GM23338 (cell line): ENCODE results near the gene GNG4. TPM values are rescaled to one million over a fixed set of nuclear protein-coding genes. Genes with fewer than 3 reads are reported as not detected.

Experiments used
- ATAC-seq: fragments of 200-7000 bp; cut with Tn5 transposase; 3 replicates; pipeline ENCODE4 v1.9.1; 2020
- DNase-seq: peaks from one replicate; pipeline ENCODE4 v3.0.0-alpha.2; 2015; ENCODE audit warnings: low spot score
- H2AFZ ChIP-seq: fragments of 200-600 bp; sonication (generic); 2 replicates; pipeline ENCODE4 v1.8.0; 2016; ENCODE audit warnings: antibody characterized with exemption, mild to moderate bottlenecking, moderate library complexity
- H3F3A ChIP-seq: fragments of 200-600 bp; sonication (generic); replicated peaks from 2 replicates; pipeline ENCODE4 v1.8.0; 2017; ENCODE audit warnings: antibody characterized with exemption, mixed run types, low read depth
- H3K27ac ChIP-seq: fragments of 200-600 bp; sonication (generic); 2 replicates; pipeline ENCODE4 v1.6.1; 2016; ENCODE audit warnings: low read depth
- H3K27me3 ChIP-seq: fragments of 200-600 bp; sonication (generic); 2 replicates; pipeline ENCODE4 v1.8.0; 2016; ENCODE audit warnings: mild to moderate bottlenecking, mixed run types, moderate library complexity; ENCODE audit not compliant: insufficient read depth
- H3K36me3 ChIP-seq: fragments of 200-600 bp; sonication (generic); 2 replicates; pipeline ENCODE4 v1.8.0; 2016; ENCODE audit warnings: mild to moderate bottlenecking; ENCODE audit not compliant: insufficient read depth
- H3K4me1 ChIP-seq: fragments of 200-600 bp; sonication (generic); 2 replicates; pipeline ENCODE4 v1.8.0; 2016; ENCODE audit warnings: mild to moderate bottlenecking, moderate library complexity; ENCODE audit not compliant: insufficient read depth
- H3K4me2 ChIP-seq: fragments of 200-600 bp; sonication (generic); 2 replicates; pipeline ENCODE4 v1.7.1; 2017; ENCODE audit warnings: mixed run types
- H3K4me3 ChIP-seq: fragments of 200-600 bp; sonication (generic); 2 replicates; pipeline ENCODE4 v1.6.1; 2016; ENCODE audit warnings: mixed run types
- H3K79me2 ChIP-seq: fragments of 200-600 bp; sonication (generic); replicated peaks from 2 replicates; pipeline ENCODE4 v1.8.0; 2017; ENCODE audit warnings: mild to moderate bottlenecking; ENCODE audit not compliant: insufficient read depth
- H3K9me2 ChIP-seq: fragments of 200-600 bp; sonication (generic); 2 replicates; pipeline ENCODE4 v1.8.0; 2017; ENCODE audit not compliant: insufficient read depth
- H4K20me1 ChIP-seq: fragments of 200-600 bp; sonication (generic); replicated peaks from 2 replicates; pipeline ENCODE4 v1.8.0; 2017; ENCODE audit warnings: mild to moderate bottlenecking; ENCODE audit not compliant: insufficient read depth
- H3K27ac Mint-ChIP-seq: 2 replicates; pipeline ENCODE4 v1.8.0; 2020; ENCODE audit warnings: inconsistent platforms, mild to moderate bottlenecking, moderate library complexity, mixed read lengths
- H3K27me3 Mint-ChIP-seq: 3 replicates; pipeline ENCODE4 v1.8.0; 2022; ENCODE audit warnings: low read depth, mild to moderate bottlenecking, moderate library complexity, mixed read lengths, inconsistent platforms; ENCODE audit not compliant: insufficient read depth, poor library complexity
- H3K36me3 Mint-ChIP-seq: 3 replicates; pipeline ENCODE4 v1.8.0; 2021; ENCODE audit warnings: low read depth, mild to moderate bottlenecking, inconsistent platforms, moderate library complexity, mixed read lengths
- H3K4me1 Mint-ChIP-seq: 3 replicates; pipeline ENCODE4 v1.8.0; 2020; ENCODE audit warnings: mild to moderate bottlenecking, inconsistent platforms, mixed read lengths
- H3K4me3 Mint-ChIP-seq: 3 replicates; pipeline ENCODE4 v1.8.0; 2021; ENCODE audit warnings: moderate library complexity, mild to moderate bottlenecking, inconsistent platforms, mixed read lengths
- H3K9me3 Mint-ChIP-seq: 3 replicates; pipeline ENCODE4 v1.8.0; 2020; ENCODE audit warnings: moderate library complexity, mild to moderate bottlenecking, inconsistent platforms, mixed read lengths
- CREB1 ChIP-seq: fragments of 250-450 bp; sonication (Bioruptor Pico); IDR thresholded peaks from 2 replicates; pipeline ENCODE4 v1.5.0; 2020; ENCODE audit warnings: low read depth, mild to moderate bottlenecking, moderate library complexity
- CTCF ChIP-seq, 2 experiments: fragments of 200-600 bp in 1 of 2; sonication (generic) in 1 of 2; conservative IDR thresholded peaks; 2 replicates each; pipeline versions ENCODE4 v1.5.1 to v1.6.1; 2016 to 2017; ENCODE audit warnings: antibody characterized with exemption in 2 of 2, low read depth in 2 of 2, mild to moderate bottlenecking in 2 of 2, moderate library complexity in 1 of 2
- ETS1 ChIP-seq: IDR thresholded peaks from 2 replicates; pipeline ENCODE4 v1.6.1; 2016; ENCODE audit warnings: antibody characterized with exemption
- EZH2 ChIP-seq: fragments of 200-600 bp; sonication (generic); IDR thresholded peaks from one replicate; pipeline ENCODE4 v1.8.0; 2017; ENCODE audit warnings: antibody characterized with exemption, mild to moderate bottlenecking, low read depth; ENCODE audit not compliant: unreplicated experiment
- EZH2phosphoT487 ChIP-seq: fragments of 200-600 bp; sonication (generic); IDR thresholded peaks from one replicate; pipeline ENCODE4 v1.8.1; 2018; ENCODE audit warnings: antibody characterized with exemption; ENCODE audit not compliant: unreplicated experiment
- JUNB ChIP-seq: IDR thresholded peaks from one replicate; pipeline ENCODE4 v1.6.1; 2016; ENCODE audit warnings: antibody characterized with exemption; ENCODE audit not compliant: unreplicated experiment
- POLR2AphosphoS5 ChIP-seq: IDR thresholded peaks from 2 replicates; pipeline ENCODE4 v1.6.1; 2016; ENCODE audit warnings: antibody characterized with exemption, low read depth
- REST ChIP-seq: IDR thresholded peaks from one replicate; pipeline ENCODE4 v1.6.1; 2018; ENCODE audit warnings: antibody characterized with exemption; ENCODE audit not compliant: unreplicated experiment
- STAT1 ChIP-seq: IDR thresholded peaks from one replicate; pipeline ENCODE4 v1.6.1; 2016; ENCODE audit warnings: antibody characterized with exemption; ENCODE audit not compliant: unreplicated experiment
- ZNF114 ChIP-seq: fragments of 250-450 bp; sonication (Bioruptor Pico); IDR thresholded peaks from 2 replicates; pipeline ENCODE4 v1.5.0; 2020; ENCODE audit warnings: mild to moderate bottlenecking, moderate library complexity
- ZNF331 ChIP-seq: fragments of 250-450 bp; sonication (Bioruptor Pico); IDR thresholded peaks from 2 replicates; pipeline ENCODE4 v1.5.0; 2020; ENCODE audit warnings: low read depth, mild to moderate bottlenecking, moderate library complexity
- ZNF462 ChIP-seq: fragments of 250-450 bp; sonication (Bioruptor Pico); IDR thresholded peaks from 2 replicates; pipeline ENCODE4 v1.5.0; 2020; ENCODE audit warnings: mild to moderate bottlenecking, moderate library complexity
- polyA plus RNA-seq: library from polyadenylated mRNA; unstranded; fragments of >200 nt; fragmentation: Nextera tagmentation; extraction: Ambion mirVana; gene quantifications from 2 replicates; pipeline ENCODE4 v1.2.1, GENCODE V29; 2016
- total RNA-seq: library from RNA; depleted of rRNA; stranded (reverse); fragments of >200 nt; shearing (Covaris generic); gene quantifications from 2 replicates; pipeline ENCODE4 v1.2.3, GENCODE V29; 2014

GNG4 gene
- total and polyA plus RNA-seq, 2 experiments from 2014 or later, result 40.2 to 49.2 TPM

- Histone ChIP-seq H3K79me2 (no peaks in the 10 kb centered on the region), H3K27ac (no peak overlapping the region), H3K4me3 (no peak overlapping the region), H3K9me2 (no peaks in the 10 kb centered on the region), H3K36me3 (no peaks in the 10 kb centered on the region), H3K27me3 (no peaks in the 10 kb centered on the region), H3K4me2 (no peak overlapping the region), H2AFZ (no peak overlapping the region), H3F3A (no peaks in the 10 kb centered on the region), H4K20me1 (no peaks in the 10 kb centered on the region), H3K4me1 (no peaks in the 10 kb centered on the region)
- Mint-ChIP-seq H3K9me3 (no peaks in the 10 kb centered on the region), H3K27ac (no peak overlapping the region; the same call in 1 of the 2 replicates), H3K4me3 (no peak overlapping the region), H3K36me3 (no peaks in the 10 kb centered on the region), H3K4me1 (peaks cover 8% of the 10 kb centered on the region; the same call in 2 of the 3 replicates), H3K27me3 (no peaks in the 10 kb centered on the region)
- DNase-seq (no peak), ATAC-seq (peak; percentile 36; the same call in 2 of the 3 replicates)
- TF ChIP-seq ETS1, result no peak
- TF ChIP-seq CTCF (conservative IDR thresholded peaks at IDR 0.05; ENCODE audit: low read depth in 2 of 2), result no peak
- TF ChIP-seq ZNF114, result no peak
- TF ChIP-seq REST, result no peak
- no peak for TF ChIP-seq CREB1 (CRISPR knock-in tag)
- no peak for TF ChIP-seq STAT1
- TF ChIP-seq ZNF462 (CRISPR knock-in tag), result no peak
- TF ChIP-seq EZH2, result no peak
- TF ChIP-seq ZNF331 (CRISPR knock-in tag), result no peak
- no peak for TF ChIP-seq JUNB
- no peak for TF ChIP-seq POLR2AphosphoS5
- TF ChIP-seq EZH2phosphoT487, result no peak
These were observed 32.6 kb upstream of the GNG4 start for GRCh38 chr1:235682216-235682615.
